Measurements from ENCODE around the gene MIPOL1.

- no peak for TF ChIP-seq ZNF23 (tag by site-specific recombination; IDR thresholded peaks at IDR 0.05; ENCODE audit: borderline replicate concordance)
- no peak for TF ChIP-seq PRDM4 (tag by site-specific recombination; IDR thresholded peaks at IDR 0.05)
- no peak for TF ChIP-seq CTCF (tag by site-specific recombination; IDR thresholded peaks at IDR 0.05)
- no peak for TF ChIP-seq TCF7L2 (IDR thresholded peaks at IDR 0.05; ENCODE audit: borderline replicate concordance, low read depth, low read length)
- TF ChIP-seq ZSCAN30 (tag by site-specific recombination; IDR thresholded peaks at IDR 0.05) = no peak
- TF ChIP-seq ZNF121 (tag by site-specific recombination; IDR thresholded peaks at IDR 0.05) = no peak
- no peak for TF ChIP-seq ZNF184 (tag by site-specific recombination; IDR thresholded peaks at IDR 0.05)
- TF ChIP-seq REPIN1 (tag by site-specific recombination; IDR thresholded peaks at IDR 0.05; ENCODE audit: low read depth) = no peak
- TF ChIP-seq HOXD13 (CRISPR knock-in tag; IDR thresholded peaks at IDR 0.05; ENCODE audit: borderline replicate concordance) = no peak
- TF ChIP-seq ZNF76 (tag by site-specific recombination; IDR thresholded peaks at IDR 0.05; ENCODE audit: borderline replicate concordance, low read depth) = no peak
- no peak for TF ChIP-seq ZNF10 (tag by site-specific recombination; IDR thresholded peaks at IDR 0.05)
- no peak for TF ChIP-seq ZNF394 (tag by site-specific recombination; IDR thresholded peaks at IDR 0.05; ENCODE audit: borderline replicate concordance)
- TF ChIP-seq ZFP41 (tag by site-specific recombination; IDR thresholded peaks at IDR 0.05; ENCODE audit: borderline replicate concordance) = no peak
- TF ChIP-seq MZF1 (tag by site-specific recombination; IDR thresholded peaks at IDR 0.05; ENCODE audit: borderline replicate concordance) = no peak
These were observed 399.2 kb downstream of the MIPOL1 start for GRCh38 chr14:37596790-37597472.
